GM23338 (cell line): ENCODE data around the gene ALKBH4. TPM values are rescaled to one million over a fixed set of nuclear protein-coding genes. Genes with fewer than 3 reads are reported as not detected.

Source experiments
- ATAC-seq: fragments of 200-7000 bp; cut with Tn5 transposase; 3 replicates; pipeline ENCODE4 v1.9.1; 2020
- DNase-seq: peaks from one replicate; pipeline ENCODE4 v3.0.0-alpha.2; 2015; ENCODE audit warnings: low spot score
- H2AFZ ChIP-seq: fragments of 200-600 bp; sonication (generic); 2 replicates; pipeline ENCODE4 v1.8.0; 2016; ENCODE audit warnings: antibody characterized with exemption, mild to moderate bottlenecking, moderate library complexity
- H3F3A ChIP-seq: fragments of 200-600 bp; sonication (generic); replicated peaks from 2 replicates; pipeline ENCODE4 v1.8.0; 2017; ENCODE audit warnings: antibody characterized with exemption, mixed run types, low read depth
- H3K27ac ChIP-seq: fragments of 200-600 bp; sonication (generic); 2 replicates; pipeline ENCODE4 v1.6.1; 2016; ENCODE audit warnings: low read depth
- H3K27me3 ChIP-seq: fragments of 200-600 bp; sonication (generic); 2 replicates; pipeline ENCODE4 v1.8.0; 2016; ENCODE audit warnings: mild to moderate bottlenecking, mixed run types, moderate library complexity; ENCODE audit not compliant: insufficient read depth
- H3K36me3 ChIP-seq: fragments of 200-600 bp; sonication (generic); 2 replicates; pipeline ENCODE4 v1.8.0; 2016; ENCODE audit warnings: mild to moderate bottlenecking; ENCODE audit not compliant: insufficient read depth
- H3K4me1 ChIP-seq: fragments of 200-600 bp; sonication (generic); 2 replicates; pipeline ENCODE4 v1.8.0; 2016; ENCODE audit warnings: mild to moderate bottlenecking, moderate library complexity; ENCODE audit not compliant: insufficient read depth
- H3K4me2 ChIP-seq: fragments of 200-600 bp; sonication (generic); 2 replicates; pipeline ENCODE4 v1.7.1; 2017; ENCODE audit warnings: mixed run types
- H3K4me3 ChIP-seq: fragments of 200-600 bp; sonication (generic); 2 replicates; pipeline ENCODE4 v1.6.1; 2016; ENCODE audit warnings: mixed run types
- H3K79me2 ChIP-seq: fragments of 200-600 bp; sonication (generic); replicated peaks from 2 replicates; pipeline ENCODE4 v1.8.0; 2017; ENCODE audit warnings: mild to moderate bottlenecking; ENCODE audit not compliant: insufficient read depth
- H3K9me2 ChIP-seq: fragments of 200-600 bp; sonication (generic); 2 replicates; pipeline ENCODE4 v1.8.0; 2017; ENCODE audit not compliant: insufficient read depth
- H4K20me1 ChIP-seq: fragments of 200-600 bp; sonication (generic); replicated peaks from 2 replicates; pipeline ENCODE4 v1.8.0; 2017; ENCODE audit warnings: mild to moderate bottlenecking; ENCODE audit not compliant: insufficient read depth
- H3K27ac Mint-ChIP-seq: 2 replicates; pipeline ENCODE4 v1.8.0; 2020; ENCODE audit warnings: inconsistent platforms, mild to moderate bottlenecking, moderate library complexity, mixed read lengths
- H3K27me3 Mint-ChIP-seq: 3 replicates; pipeline ENCODE4 v1.8.0; 2022; ENCODE audit warnings: low read depth, mild to moderate bottlenecking, moderate library complexity, mixed read lengths, inconsistent platforms; ENCODE audit not compliant: insufficient read depth, poor library complexity
- H3K36me3 Mint-ChIP-seq: 3 replicates; pipeline ENCODE4 v1.8.0; 2021; ENCODE audit warnings: low read depth, mild to moderate bottlenecking, inconsistent platforms, moderate library complexity, mixed read lengths
- H3K4me1 Mint-ChIP-seq: 3 replicates; pipeline ENCODE4 v1.8.0; 2020; ENCODE audit warnings: mild to moderate bottlenecking, inconsistent platforms, mixed read lengths
- H3K4me3 Mint-ChIP-seq: 3 replicates; pipeline ENCODE4 v1.8.0; 2021; ENCODE audit warnings: moderate library complexity, mild to moderate bottlenecking, inconsistent platforms, mixed read lengths
- H3K9me3 Mint-ChIP-seq: 3 replicates; pipeline ENCODE4 v1.8.0; 2020; ENCODE audit warnings: moderate library complexity, mild to moderate bottlenecking, inconsistent platforms, mixed read lengths
- CREB1 ChIP-seq: fragments of 250-450 bp; sonication (Bioruptor Pico); IDR thresholded peaks from 2 replicates; pipeline ENCODE4 v1.5.0; 2020; ENCODE audit warnings: low read depth, mild to moderate bottlenecking, moderate library complexity
- CTCF ChIP-seq, 2 experiments: fragments of 200-600 bp in 1 of 2; sonication (generic) in 1 of 2; conservative IDR thresholded peaks; 2 replicates each; pipeline versions ENCODE4 v1.5.1 to v1.6.1; 2016 to 2017; ENCODE audit warnings: antibody characterized with exemption in 2 of 2, low read depth in 2 of 2, mild to moderate bottlenecking in 2 of 2, moderate library complexity in 1 of 2
- ETS1 ChIP-seq: IDR thresholded peaks from 2 replicates; pipeline ENCODE4 v1.6.1; 2016; ENCODE audit warnings: antibody characterized with exemption
- EZH2 ChIP-seq: fragments of 200-600 bp; sonication (generic); IDR thresholded peaks from one replicate; pipeline ENCODE4 v1.8.0; 2017; ENCODE audit warnings: antibody characterized with exemption, mild to moderate bottlenecking, low read depth; ENCODE audit not compliant: unreplicated experiment
- EZH2phosphoT487 ChIP-seq: fragments of 200-600 bp; sonication (generic); IDR thresholded peaks from one replicate; pipeline ENCODE4 v1.8.1; 2018; ENCODE audit warnings: antibody characterized with exemption; ENCODE audit not compliant: unreplicated experiment
- JUNB ChIP-seq: IDR thresholded peaks from one replicate; pipeline ENCODE4 v1.6.1; 2016; ENCODE audit warnings: antibody characterized with exemption; ENCODE audit not compliant: unreplicated experiment
- NANOG ChIP-seq: IDR thresholded peaks from 2 replicates; pipeline ENCODE4 v1.6.1; 2016; ENCODE audit warnings: antibody characterized with exemption, borderline replicate concordance
- POLR2AphosphoS5 ChIP-seq: IDR thresholded peaks from 2 replicates; pipeline ENCODE4 v1.6.1; 2016; ENCODE audit warnings: antibody characterized with exemption, low read depth
- REST ChIP-seq: IDR thresholded peaks from one replicate; pipeline ENCODE4 v1.6.1; 2018; ENCODE audit warnings: antibody characterized with exemption; ENCODE audit not compliant: unreplicated experiment
- STAT1 ChIP-seq: IDR thresholded peaks from one replicate; pipeline ENCODE4 v1.6.1; 2016; ENCODE audit warnings: antibody characterized with exemption; ENCODE audit not compliant: unreplicated experiment
- ZNF114 ChIP-seq: fragments of 250-450 bp; sonication (Bioruptor Pico); IDR thresholded peaks from 2 replicates; pipeline ENCODE4 v1.5.0; 2020; ENCODE audit warnings: mild to moderate bottlenecking, moderate library complexity
- ZNF331 ChIP-seq: fragments of 250-450 bp; sonication (Bioruptor Pico); IDR thresholded peaks from 2 replicates; pipeline ENCODE4 v1.5.0; 2020; ENCODE audit warnings: low read depth, mild to moderate bottlenecking, moderate library complexity
- ZNF462 ChIP-seq: fragments of 250-450 bp; sonication (Bioruptor Pico); IDR thresholded peaks from 2 replicates; pipeline ENCODE4 v1.5.0; 2020; ENCODE audit warnings: mild to moderate bottlenecking, moderate library complexity
- polyA plus RNA-seq: library from polyadenylated mRNA; unstranded; fragments of >200 nt; fragmentation: Nextera tagmentation; extraction: Ambion mirVana; gene quantifications from 2 replicates; pipeline ENCODE4 v1.2.1, GENCODE V29; 2016
- total RNA-seq: library from RNA; depleted of rRNA; stranded (reverse); fragments of >200 nt; shearing (Covaris generic); gene quantifications from 2 replicates; pipeline ENCODE4 v1.2.3, GENCODE V29; 2014

The ALKBH4 gene
- total and polyA plus RNA-seq, 2 experiments from 2014 or later: 17.7 to 45.0 TPM

GRCh38 chr7:102410918-102411317, 53.7 kb downstream of the ALKBH4 start:
- H3K27ac Mint-ChIP-seq: no peak overlapping the region
- no peaks in the 10 kb centered on the region for H3K4me1 Mint-ChIP-seq
- ATAC-seq (no peak), DNase-seq (no peak)
- H3K4me2 ChIP-seq: no peak overlapping the region
- H4K20me1 ChIP-seq: peaks cover 24% of the 10 kb centered on the region
- H3K9me3 Mint-ChIP-seq: peaks cover 8% of the 10 kb centered on the region; the same call in 2 of the 3 replicates
- no peaks in the 10 kb centered on the region for H3K4me1 ChIP-seq
- H3K36me3 Mint-ChIP-seq: peaks cover 79% of the 10 kb centered on the region
- H3K27ac ChIP-seq: no peak overlapping the region
- H3K79me2 ChIP-seq: no peaks in the 10 kb centered on the region; the same call in 1 of the 2 replicates
- TF ChIP-seq ZNF331 (CRISPR knock-in tag) (no peak), REST (no peak), ZNF114 (CRISPR knock-in tag) (no peak), ZNF462 (CRISPR knock-in tag) (no peak), EZH2 (no peak), JUNB (no peak), NANOG (no peak), EZH2phosphoT487 (no peak), CTCF (conservative IDR thresholded peaks at IDR 0.05; ENCODE audit: low read depth in 2 of 2) (no peak), STAT1 (no peak), ETS1 (no peak), CREB1 (no peak), POLR2AphosphoS5 (no peak)
- peaks cover 40% of the 10 kb centered on the region for H3K36me3 ChIP-seq
- no peaks in the 10 kb centered on the region for H3K27me3 ChIP-seq
- H3K4me3 ChIP-seq: no peak overlapping the region
- H3K9me2 ChIP-seq: no peaks in the 10 kb centered on the region
- H3K27me3 Mint-ChIP-seq: peaks cover 7% of the 10 kb centered on the region
- no peak overlapping the region for H3K4me3 Mint-ChIP-seq
- H3F3A ChIP-seq: peaks cover 2% of the 10 kb centered on the region
- H2AFZ ChIP-seq: no peak overlapping the region
